Measurements from ENCODE around the gene MYO1D. TPM values are rescaled to one million over a fixed set of nuclear protein-coding genes. Genes with fewer than 3 reads are reported as not detected.

The MYO1D gene
- total and polyA plus RNA-seq, 2 experiments from 2014 or later: 34.3 to 43.7 TPM

DNA sequence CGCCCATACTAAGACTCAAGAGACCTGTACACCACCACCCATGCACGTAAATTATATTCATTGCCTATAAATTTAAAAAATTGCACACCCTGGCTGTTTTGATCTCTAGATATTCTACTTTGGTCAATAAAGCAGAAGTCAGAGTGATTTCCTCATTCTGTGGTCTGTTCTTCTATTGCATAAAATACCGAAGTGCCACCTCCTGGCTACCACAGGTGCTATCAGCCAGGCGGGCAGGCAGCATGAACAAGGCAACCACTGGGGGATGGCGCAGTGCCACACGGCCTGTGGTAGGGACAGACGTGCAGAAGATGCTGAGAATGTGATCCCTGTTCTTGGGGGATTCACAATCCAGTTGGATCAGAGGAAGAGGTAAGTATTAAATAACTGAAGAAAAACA lies 267.8 kb downstream of the MYO1D start:
- H3K9me3 ChIP-seq (ENCODE audit: low read depth): no peaks in the 10 kb centered on the region
- TF ChIP-seq, protein P1, sequence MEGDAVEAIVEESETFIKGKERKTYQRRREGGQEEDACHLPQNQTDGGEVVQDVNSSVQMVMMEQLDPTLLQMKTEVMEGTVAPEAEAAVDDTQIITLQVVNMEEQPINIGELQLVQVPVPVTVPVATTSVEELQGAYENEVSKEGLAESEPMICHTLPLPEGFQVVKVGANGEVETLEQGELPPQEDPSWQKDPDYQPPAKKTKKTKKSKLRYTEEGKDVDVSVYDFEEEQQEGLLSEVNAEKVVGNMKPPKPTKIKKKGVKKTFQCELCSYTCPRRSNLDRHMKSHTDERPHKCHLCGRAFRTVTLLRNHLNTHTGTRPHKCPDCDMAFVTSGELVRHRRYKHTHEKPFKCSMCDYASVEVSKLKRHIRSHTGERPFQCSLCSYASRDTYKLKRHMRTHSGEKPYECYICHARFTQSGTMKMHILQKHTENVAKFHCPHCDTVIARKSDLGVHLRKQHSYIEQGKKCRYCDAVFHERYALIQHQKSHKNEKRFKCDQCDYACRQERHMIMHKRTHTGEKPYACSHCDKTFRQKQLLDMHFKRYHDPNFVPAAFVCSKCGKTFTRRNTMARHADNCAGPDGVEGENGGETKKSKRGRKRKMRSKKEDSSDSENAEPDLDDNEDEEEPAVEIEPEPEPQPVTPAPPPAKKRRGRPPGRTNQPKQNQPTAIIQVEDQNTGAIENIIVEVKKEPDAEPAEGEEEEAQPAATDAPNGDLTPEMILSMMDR (IDR thresholded peaks at IDR 0.05; ENCODE audit: low read depth, low read length): no peak
- no peak for DNase-seq (ENCODE audit: low read depth in 1 of 2, low spot score in 1 of 2)
- H3K27ac ChIP-seq: no peak overlapping the region
- H3K27me3 ChIP-seq: no peaks in the 10 kb centered on the region
- no peaks in the 10 kb centered on the region for H3K36me3 ChIP-seq
- H3K4me3 ChIP-seq: no peak overlapping the region
- no peaks in the 10 kb centered on the region for H3K4me1 ChIP-seq (ENCODE audit: low read depth)

DNA sequence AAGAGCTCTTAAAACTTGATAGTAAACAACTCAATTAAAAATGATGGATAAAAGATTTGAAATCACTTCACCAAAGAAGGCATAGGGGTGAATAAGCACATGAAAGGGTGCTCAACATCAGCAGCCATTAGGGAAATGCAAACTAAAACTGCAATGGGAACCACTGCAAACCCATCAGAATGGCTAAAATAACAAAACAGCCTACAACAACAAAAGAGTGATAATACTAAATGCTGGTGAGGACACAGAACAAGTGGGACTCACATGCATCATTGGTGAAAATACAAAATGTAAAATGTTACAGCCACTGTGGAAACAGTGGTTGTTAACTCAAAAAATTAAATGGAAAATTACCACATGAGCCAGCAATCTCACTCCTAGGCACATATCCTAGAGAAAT lies 268.7 kb downstream of the MYO1D start:
- H3K4me1 ChIP-seq (ENCODE audit: low read depth): no peaks in the 10 kb centered on the region
- DNase-seq (ENCODE audit: low read depth in 1 of 2, low spot score in 1 of 2): no peak
- H3K27me3 ChIP-seq: no peaks in the 10 kb centered on the region
- TF ChIP-seq, protein P1 (IDR thresholded peaks at IDR 0.05; ENCODE audit: low read depth, low read length): no peak
- H3K36me3 ChIP-seq: no peaks in the 10 kb centered on the region
- no peak overlapping the region for H3K4me3 ChIP-seq
- H3K9me3 ChIP-seq (ENCODE audit: low read depth): no peaks in the 10 kb centered on the region
- H3K27ac ChIP-seq: no peak overlapping the region

DNA sequence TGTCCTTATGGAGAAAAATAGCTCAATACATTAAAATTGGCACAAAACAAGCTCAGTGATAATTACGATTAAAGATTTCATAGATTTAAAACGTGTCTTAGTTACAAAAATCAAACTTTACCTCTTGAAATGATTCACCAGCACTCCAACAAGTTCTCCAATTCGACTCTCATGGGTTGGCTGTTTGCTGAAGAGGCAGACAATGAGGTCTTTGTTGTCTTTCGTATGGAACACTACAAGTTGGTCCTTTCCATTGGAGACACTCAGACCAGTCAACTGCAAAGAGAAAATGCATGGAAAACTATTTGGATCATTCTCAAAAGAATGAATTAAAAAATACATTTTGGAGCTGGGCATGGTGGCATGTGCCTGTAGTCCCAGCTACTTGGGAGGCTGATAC lies 272.0 kb downstream of the MYO1D start:
- Histone ChIP-seq H3K4me3 (no peak overlapping the region), H3K27ac (no peak overlapping the region), H3K27me3 (no peaks in the 10 kb centered on the region), H3K4me1 (ENCODE audit: low read depth) (no peaks in the 10 kb centered on the region), H3K9me3 (ENCODE audit: low read depth) (no peaks in the 10 kb centered on the region), H3K36me3 (no peaks in the 10 kb centered on the region)
- no peak for DNase-seq (ENCODE audit: low read depth in 1 of 2, low spot score in 1 of 2)
- TF ChIP-seq, protein P1 (IDR thresholded peaks at IDR 0.05; ENCODE audit: low read depth, low read length): no peak

DNA sequence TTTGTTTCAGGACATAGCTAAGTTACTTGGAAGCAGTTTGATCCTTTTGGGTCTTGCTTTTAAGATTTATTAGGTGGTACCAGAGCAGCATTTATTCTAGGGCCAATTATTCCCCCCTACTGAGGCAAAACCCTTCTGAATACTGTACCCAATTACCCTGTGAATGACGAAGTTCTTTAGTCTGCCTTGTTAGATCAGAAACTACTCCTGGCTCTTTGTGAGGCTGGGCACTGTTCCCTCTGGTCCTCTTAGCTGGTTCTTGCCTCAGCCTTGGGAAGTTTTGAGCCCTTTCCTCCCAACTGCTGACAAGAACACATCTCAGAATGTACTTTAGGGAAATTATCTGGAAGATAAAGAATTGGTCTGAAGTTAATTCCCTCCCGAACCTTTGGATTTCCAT lies 274.5 kb downstream of the MYO1D start:
- TF ChIP-seq, protein P1 (IDR thresholded peaks at IDR 0.05; ENCODE audit: low read depth, low read length): no peak
- no peaks in the 10 kb centered on the region for H3K36me3 ChIP-seq
- no peaks in the 10 kb centered on the region for H3K27me3 ChIP-seq

DNA sequence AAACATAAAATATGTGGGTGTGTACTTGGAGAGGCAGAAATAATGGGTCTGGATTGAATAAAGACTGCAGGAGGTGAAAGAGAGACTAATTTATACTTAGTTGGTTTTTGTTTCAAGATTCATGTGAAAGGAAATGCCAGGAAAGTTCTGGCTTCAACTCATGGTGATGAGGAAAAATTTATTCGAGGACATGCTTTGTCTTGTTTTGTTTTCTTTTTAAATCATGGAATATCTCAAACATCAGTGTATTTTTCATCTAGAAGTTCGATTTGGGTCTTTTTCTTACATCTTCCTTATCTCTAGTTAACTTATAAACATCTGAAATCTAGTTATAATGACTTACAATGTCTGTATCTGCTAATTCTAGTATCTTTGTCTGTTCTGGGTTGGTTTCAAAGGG lies 275.1 kb downstream of the MYO1D start:
- no peak for DNase-seq (ENCODE audit: low read depth in 1 of 2, low spot score in 1 of 2)

More for the DNA sequence above, 274.5 kb downstream of the MYO1D start:
- no peak for DNase-seq (ENCODE audit: low read depth in 1 of 2, low spot score in 1 of 2)
- Histone ChIP-seq H3K9me3 (ENCODE audit: low read depth) (no peaks in the 10 kb centered on the region), H3K4me1 (ENCODE audit: low read depth) (no peaks in the 10 kb centered on the region), H3K27ac (no peak overlapping the region), H3K4me3 (no peak overlapping the region)

More for the DNA sequence above, 275.1 kb downstream of the MYO1D start:
- no peaks in the 10 kb centered on the region for H3K27me3 ChIP-seq
- TF ChIP-seq, protein P1 (IDR thresholded peaks at IDR 0.05; ENCODE audit: low read depth, low read length): no peak
- no peaks in the 10 kb centered on the region for H3K36me3 ChIP-seq
- no peaks in the 10 kb centered on the region for H3K9me3 ChIP-seq (ENCODE audit: low read depth)
- no peaks in the 10 kb centered on the region for H3K4me1 ChIP-seq (ENCODE audit: low read depth)
- H3K27ac ChIP-seq: no peak overlapping the region
- H3K4me3 ChIP-seq: no peak overlapping the region
